Vagina (tissue), 2 donors: ENCODE data around the gene EXOC1L.

Experiments
- POLR2A ChIP-seq, 2 donors: fragments of 450-650 bp; IDR thresholded peaks; one replicate each; pipeline ENCODE4 v1.6.1; 2017; ENCODE audit warnings: antibody characterized with exemption in 2 of 2, mild to moderate bottlenecking in 2 of 2, moderate library complexity in 2 of 2
- TF ChIP-seq, protein P1 (sequence below), 3 experiments: fragments of 450-650 bp in 2 of 3; fragments of 200-600 bp in 1 of 3; sonication (generic) in 1 of 3; IDR thresholded peaks; one replicate each; pipeline ENCODE4 v1.5.1; 2017 to 2019; ENCODE audit warnings: antibody characterized with exemption in 3 of 3, mild to moderate bottlenecking in 2 of 3, moderate library complexity in 2 of 3

DNA sequence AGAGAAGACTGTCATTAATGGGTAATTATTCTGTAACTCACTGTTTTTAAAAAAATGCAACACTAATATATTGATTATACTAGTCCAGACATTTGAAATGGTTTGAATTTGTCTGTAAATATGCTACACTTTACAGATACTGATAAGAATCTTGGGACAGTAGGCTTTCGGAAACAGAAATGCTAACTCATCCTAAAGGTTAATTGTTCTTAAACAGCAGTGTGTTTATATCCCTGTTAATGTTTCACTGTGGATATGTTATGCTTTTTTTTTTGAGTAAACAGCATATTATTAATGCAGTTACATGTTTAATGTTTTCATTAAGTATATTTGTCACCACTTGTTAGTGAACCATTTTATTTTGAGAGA is 65.2 kb downstream of the EXOC1L start:
- TF ChIP-seq, protein P1, sequence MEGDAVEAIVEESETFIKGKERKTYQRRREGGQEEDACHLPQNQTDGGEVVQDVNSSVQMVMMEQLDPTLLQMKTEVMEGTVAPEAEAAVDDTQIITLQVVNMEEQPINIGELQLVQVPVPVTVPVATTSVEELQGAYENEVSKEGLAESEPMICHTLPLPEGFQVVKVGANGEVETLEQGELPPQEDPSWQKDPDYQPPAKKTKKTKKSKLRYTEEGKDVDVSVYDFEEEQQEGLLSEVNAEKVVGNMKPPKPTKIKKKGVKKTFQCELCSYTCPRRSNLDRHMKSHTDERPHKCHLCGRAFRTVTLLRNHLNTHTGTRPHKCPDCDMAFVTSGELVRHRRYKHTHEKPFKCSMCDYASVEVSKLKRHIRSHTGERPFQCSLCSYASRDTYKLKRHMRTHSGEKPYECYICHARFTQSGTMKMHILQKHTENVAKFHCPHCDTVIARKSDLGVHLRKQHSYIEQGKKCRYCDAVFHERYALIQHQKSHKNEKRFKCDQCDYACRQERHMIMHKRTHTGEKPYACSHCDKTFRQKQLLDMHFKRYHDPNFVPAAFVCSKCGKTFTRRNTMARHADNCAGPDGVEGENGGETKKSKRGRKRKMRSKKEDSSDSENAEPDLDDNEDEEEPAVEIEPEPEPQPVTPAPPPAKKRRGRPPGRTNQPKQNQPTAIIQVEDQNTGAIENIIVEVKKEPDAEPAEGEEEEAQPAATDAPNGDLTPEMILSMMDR (IDR thresholded peaks at IDR 0.05) = no peak
- no peak for TF ChIP-seq POLR2A (IDR thresholded peaks at IDR 0.05)
